ENCODE results near the gene CALML4.

Gene CALML4

DNA sequence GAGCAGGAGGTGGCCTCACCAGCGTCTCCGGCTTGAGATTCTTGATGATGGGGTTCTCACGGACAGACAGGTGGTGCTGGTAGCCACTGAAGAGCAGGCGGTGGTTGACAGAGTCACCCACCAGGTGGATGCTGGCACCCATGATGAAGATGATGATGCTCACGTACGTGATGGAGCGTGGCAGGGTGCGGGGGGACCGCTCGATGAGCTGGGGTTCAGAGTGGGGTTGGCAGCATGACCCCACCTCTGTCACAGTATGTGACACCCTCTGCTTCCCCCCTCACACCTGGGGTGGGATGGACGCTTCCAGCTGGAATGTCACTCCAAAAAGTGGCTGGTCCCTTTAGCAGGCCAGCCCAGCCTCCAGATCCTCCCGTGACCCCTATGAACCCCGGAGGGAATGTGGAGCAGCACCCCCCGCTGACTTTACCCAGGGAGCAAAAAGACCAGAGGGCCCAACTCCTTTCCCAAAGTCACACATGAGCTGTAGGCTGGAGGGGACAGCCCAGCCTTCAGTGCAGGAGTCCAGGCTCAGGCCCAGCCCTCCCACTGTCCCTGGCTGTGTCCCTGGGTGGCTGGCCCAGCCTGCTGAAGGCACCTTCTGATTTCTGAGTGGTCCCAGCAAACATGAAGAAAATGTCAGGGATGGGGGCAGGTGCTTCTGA is 6.7 kb upstream of the CALML4 start:
- H3K79me2 ChIP-seq (ENCODE audit: insufficient read depth, low read length), result no peaks in the 10 kb centered on the region
- no peak overlapping the region for H2AFZ ChIP-seq (ENCODE audit: low read length)
- no peak for TF ChIP-seq EZH2 (IDR thresholded peaks at IDR 0.05; ENCODE audit: borderline replicate concordance, low read length)
- TF ChIP-seq, protein P1, sequence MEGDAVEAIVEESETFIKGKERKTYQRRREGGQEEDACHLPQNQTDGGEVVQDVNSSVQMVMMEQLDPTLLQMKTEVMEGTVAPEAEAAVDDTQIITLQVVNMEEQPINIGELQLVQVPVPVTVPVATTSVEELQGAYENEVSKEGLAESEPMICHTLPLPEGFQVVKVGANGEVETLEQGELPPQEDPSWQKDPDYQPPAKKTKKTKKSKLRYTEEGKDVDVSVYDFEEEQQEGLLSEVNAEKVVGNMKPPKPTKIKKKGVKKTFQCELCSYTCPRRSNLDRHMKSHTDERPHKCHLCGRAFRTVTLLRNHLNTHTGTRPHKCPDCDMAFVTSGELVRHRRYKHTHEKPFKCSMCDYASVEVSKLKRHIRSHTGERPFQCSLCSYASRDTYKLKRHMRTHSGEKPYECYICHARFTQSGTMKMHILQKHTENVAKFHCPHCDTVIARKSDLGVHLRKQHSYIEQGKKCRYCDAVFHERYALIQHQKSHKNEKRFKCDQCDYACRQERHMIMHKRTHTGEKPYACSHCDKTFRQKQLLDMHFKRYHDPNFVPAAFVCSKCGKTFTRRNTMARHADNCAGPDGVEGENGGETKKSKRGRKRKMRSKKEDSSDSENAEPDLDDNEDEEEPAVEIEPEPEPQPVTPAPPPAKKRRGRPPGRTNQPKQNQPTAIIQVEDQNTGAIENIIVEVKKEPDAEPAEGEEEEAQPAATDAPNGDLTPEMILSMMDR (IDR thresholded peaks at IDR 0.05; ENCODE audit: low read length), result no peak
- H4K20me1 ChIP-seq (ENCODE audit: insufficient read depth, low read length), result no peaks in the 10 kb centered on the region
- H3K4me1 ChIP-seq (ENCODE audit: insufficient read depth, low read length, severe bottlenecking), result peaks cover 34% of the 10 kb centered on the region
- peaks cover 26% of the 10 kb centered on the region; the same call in 1 of the 2 replicates for H3K36me3 ChIP-seq (ENCODE audit: insufficient read depth, low read length)
- no peak overlapping the region for H3K4me3 ChIP-seq (ENCODE audit: low read depth, low read length, poor library complexity, severe bottlenecking)
- no peaks in the 10 kb centered on the region for H3K9me2 ChIP-seq (ENCODE audit: low read depth, low read length)
- no peaks in the 10 kb centered on the region for H3F3A ChIP-seq (ENCODE audit: insufficient read depth, low read length)
- H3K27me3 ChIP-seq (ENCODE audit: insufficient read depth, low read length), result no peaks in the 10 kb centered on the region
- no peak overlapping the region for H3K4me2 ChIP-seq (ENCODE audit: low read length)
- H3K9ac ChIP-seq (ENCODE audit: low read length), result no peak overlapping the region
- no peak overlapping the region for H3K27ac ChIP-seq (ENCODE audit: low read depth, low read length, poor library complexity, severe bottlenecking)
- H3K9me3 ChIP-seq (ENCODE audit: low read length), result no peaks in the 10 kb centered on the region

DNA sequence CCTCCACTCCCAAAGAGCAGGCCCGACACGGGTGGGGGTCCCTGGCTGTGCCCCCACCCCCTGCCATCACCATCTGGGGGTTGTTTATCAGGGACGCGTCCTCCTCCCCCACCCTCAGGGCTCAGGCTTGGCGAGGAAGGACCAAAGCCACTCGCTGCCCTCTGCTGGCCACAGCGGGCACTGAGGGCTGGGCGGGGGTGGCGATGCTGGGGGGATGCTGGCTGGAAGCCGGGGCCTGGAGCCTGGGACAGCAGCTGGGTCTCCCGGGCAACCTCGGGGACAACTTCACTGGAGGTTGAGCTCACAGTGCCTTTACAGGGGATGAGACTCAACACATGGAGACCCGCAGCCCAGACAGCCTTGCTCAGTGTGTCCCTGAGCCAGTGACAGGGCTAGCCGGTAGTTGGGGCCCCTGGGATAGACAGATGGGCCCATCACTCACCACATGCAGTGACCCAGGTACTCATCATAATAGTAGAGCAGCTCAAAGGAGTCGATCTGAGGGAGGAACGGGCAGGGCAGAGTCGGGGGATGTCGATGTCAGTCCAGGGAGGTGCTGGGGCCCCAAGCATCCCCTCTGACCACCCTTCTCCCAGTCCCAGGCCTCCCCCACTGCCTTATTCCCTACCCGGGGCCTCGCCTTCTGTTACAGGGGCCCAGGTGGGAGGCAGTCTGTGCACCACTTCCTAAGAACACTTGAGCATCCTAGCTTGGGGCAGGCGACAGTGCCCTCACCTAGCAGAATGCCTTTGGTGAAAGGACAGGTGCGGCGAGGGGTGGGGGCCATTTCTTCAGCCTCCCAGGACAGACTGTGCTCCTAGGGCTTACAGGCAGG is 5.9 kb upstream of the CALML4 start:
- TF ChIP-seq EZH2 (IDR thresholded peaks at IDR 0.05; ENCODE audit: borderline replicate concordance, low read length), result no peak
- TF ChIP-seq, protein P1 (IDR thresholded peaks at IDR 0.05; ENCODE audit: low read length), result peak; percentile 75

DNA sequence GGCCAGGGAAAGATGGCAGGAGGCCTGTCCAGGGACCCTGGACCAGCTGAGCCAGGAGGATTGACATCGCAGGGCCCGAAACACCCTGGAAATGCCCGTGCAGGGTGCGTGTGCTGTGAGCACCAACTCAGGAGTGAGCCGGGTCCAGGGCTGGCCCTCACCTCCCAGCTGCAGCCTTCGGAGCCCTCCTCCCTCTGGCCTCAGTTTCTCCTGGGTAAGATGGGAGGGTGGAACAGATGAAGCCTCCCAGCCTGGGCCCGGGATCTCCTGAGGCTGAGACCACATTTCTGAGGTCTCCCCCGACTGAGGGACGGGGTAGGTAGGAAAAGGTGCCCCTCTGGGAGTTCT is 5.3 kb upstream of the CALML4 start:
- H3K9ac ChIP-seq (ENCODE audit: low read length), result peak overlapping the region; percentile 42; the same call in 1 of the 2 replicates
- H3K27ac ChIP-seq (ENCODE audit: low read depth, low read length, poor library complexity, severe bottlenecking), result peak overlapping the region; percentile 71
- peaks cover 14% of the 10 kb centered on the region; the same call in 1 of the 2 replicates for H3K36me3 ChIP-seq (ENCODE audit: insufficient read depth, low read length)
- H2AFZ ChIP-seq (ENCODE audit: low read length), result no peak overlapping the region
- H3K4me1 ChIP-seq (ENCODE audit: insufficient read depth, low read length, severe bottlenecking), result peaks cover 34% of the 10 kb centered on the region
- no peaks in the 10 kb centered on the region for H3F3A ChIP-seq (ENCODE audit: insufficient read depth, low read length)
- no peaks in the 10 kb centered on the region for H3K27me3 ChIP-seq (ENCODE audit: insufficient read depth, low read length)
- H3K4me2 ChIP-seq (ENCODE audit: low read length), result peak overlapping the region; percentile 23; the same call in 1 of the 2 replicates
- H3K79me2 ChIP-seq (ENCODE audit: insufficient read depth, low read length), result no peaks in the 10 kb centered on the region
- no peak for TF ChIP-seq EZH2 (IDR thresholded peaks at IDR 0.05; ENCODE audit: borderline replicate concordance, low read length)
- TF ChIP-seq, protein P1 (IDR thresholded peaks at IDR 0.05; ENCODE audit: low read length), result no peak
- no peaks in the 10 kb centered on the region for H4K20me1 ChIP-seq (ENCODE audit: insufficient read depth, low read length)
- no peak overlapping the region for H3K4me3 ChIP-seq (ENCODE audit: low read depth, low read length, poor library complexity, severe bottlenecking)
- no peaks in the 10 kb centered on the region for H3K9me3 ChIP-seq (ENCODE audit: low read length)
- no peaks in the 10 kb centered on the region for H3K9me2 ChIP-seq (ENCODE audit: low read depth, low read length)

More for the DNA sequence above, 5.9 kb upstream of the CALML4 start:
- Histone ChIP-seq H2AFZ (ENCODE audit: low read length) (no peak overlapping the region), H3K79me2 (ENCODE audit: insufficient read depth, low read length) (no peaks in the 10 kb centered on the region), H3K4me2 (ENCODE audit: low read length) (peak overlapping the region; percentile 23; the same call in 1 of the 2 replicates), H3K4me3 (ENCODE audit: low read depth, low read length, poor library complexity, severe bottlenecking) (no peak overlapping the region), H3K27ac (ENCODE audit: low read depth, low read length, poor library complexity, severe bottlenecking) (peak overlapping the region; percentile 71), H4K20me1 (ENCODE audit: insufficient read depth, low read length) (no peaks in the 10 kb centered on the region), H3F3A (ENCODE audit: insufficient read depth, low read length) (no peaks in the 10 kb centered on the region), H3K36me3 (ENCODE audit: insufficient read depth, low read length) (peaks cover 19% of the 10 kb centered on the region; the same call in 1 of the 2 replicates), H3K27me3 (ENCODE audit: insufficient read depth, low read length) (no peaks in the 10 kb centered on the region), H3K9me3 (ENCODE audit: low read length) (no peaks in the 10 kb centered on the region), H3K9ac (ENCODE audit: low read length) (peak overlapping the region; percentile 42; the same call in 1 of the 2 replicates), H3K4me1 (ENCODE audit: insufficient read depth, low read length, severe bottlenecking) (peaks cover 34% of the 10 kb centered on the region), H3K9me2 (ENCODE audit: low read depth, low read length) (no peaks in the 10 kb centered on the region)

Data from OCI-LY1 (cell line).